ENCODE results near the gene ASCC3. TPM values are rescaled to one million over a fixed set of nuclear protein-coding genes. Genes with fewer than 3 reads are reported as not detected.

ASCC3 gene
- total and polyA plus RNA-seq, 7 donors, result 6.0 to 27.1 (median 22.4) TPM

DNA sequence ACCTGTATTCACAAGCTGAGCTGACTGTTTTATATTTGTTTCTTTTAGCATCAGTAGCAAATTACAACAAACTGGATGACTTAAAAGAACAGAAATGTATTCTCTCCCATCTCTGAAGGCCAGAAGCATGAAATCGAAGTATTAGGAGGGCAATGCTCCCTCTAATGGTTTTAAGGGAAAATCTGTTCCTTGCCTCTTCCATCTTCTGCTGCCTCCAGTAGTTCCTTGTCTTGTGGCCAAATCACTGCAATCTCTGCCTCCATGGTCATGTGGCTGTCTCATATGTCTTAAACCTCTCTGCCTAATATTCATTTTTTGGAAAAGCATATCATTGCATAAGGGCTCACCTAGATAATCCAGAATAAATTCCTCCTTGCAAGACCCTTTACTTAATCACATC, 25.2 kb upstream of the ASCC3 start:
- H3K27me3 ChIP-seq, result no peaks in the 10 kb centered on the region
- DNase-seq, result no peak
- H3K4me3 ChIP-seq, result no peak overlapping the region
- no peaks in the 10 kb centered on the region for H3K9me3 ChIP-seq
- TF ChIP-seq POLR2A (IDR thresholded peaks at IDR 0.05) (no peak), EP300 (IDR thresholded peaks at IDR 0.05) (no peak), POLR2AphosphoS5 (IDR thresholded peaks at IDR 0.05) (no peak)
- TF ChIP-seq, protein P1, sequence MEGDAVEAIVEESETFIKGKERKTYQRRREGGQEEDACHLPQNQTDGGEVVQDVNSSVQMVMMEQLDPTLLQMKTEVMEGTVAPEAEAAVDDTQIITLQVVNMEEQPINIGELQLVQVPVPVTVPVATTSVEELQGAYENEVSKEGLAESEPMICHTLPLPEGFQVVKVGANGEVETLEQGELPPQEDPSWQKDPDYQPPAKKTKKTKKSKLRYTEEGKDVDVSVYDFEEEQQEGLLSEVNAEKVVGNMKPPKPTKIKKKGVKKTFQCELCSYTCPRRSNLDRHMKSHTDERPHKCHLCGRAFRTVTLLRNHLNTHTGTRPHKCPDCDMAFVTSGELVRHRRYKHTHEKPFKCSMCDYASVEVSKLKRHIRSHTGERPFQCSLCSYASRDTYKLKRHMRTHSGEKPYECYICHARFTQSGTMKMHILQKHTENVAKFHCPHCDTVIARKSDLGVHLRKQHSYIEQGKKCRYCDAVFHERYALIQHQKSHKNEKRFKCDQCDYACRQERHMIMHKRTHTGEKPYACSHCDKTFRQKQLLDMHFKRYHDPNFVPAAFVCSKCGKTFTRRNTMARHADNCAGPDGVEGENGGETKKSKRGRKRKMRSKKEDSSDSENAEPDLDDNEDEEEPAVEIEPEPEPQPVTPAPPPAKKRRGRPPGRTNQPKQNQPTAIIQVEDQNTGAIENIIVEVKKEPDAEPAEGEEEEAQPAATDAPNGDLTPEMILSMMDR (IDR thresholded peaks at IDR 0.05), result no peak
- no peaks in the 10 kb centered on the region for H3K4me1 ChIP-seq
- WGBS, 2 donors, result 79 to 90% methylated on average over 1 of the region's 1 CpG
- H3K36me3 ChIP-seq, result no peaks in the 10 kb centered on the region
- no peak overlapping the region for H3K27ac ChIP-seq
- intact Hi-C loops (cut with DNase I), result no loop called here

DNA sequence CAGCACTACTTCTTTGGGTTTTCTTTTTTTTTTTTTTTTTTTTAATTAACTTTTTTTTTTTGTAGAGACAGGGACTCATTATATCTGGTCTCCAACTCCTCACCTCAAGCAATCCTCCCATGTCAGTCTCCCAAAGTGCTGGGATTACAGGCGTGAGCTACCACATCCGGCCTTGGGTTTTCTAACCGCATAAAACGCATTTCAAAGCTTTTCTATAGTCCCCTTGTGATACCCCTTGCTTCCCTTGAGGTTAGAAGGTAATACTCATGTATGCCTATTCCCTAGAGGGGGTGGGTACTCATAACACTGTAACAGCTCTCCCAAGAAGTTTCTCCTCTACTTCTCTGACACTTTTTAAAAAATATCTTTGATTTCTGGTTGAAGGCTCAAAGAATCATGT, 23.9 kb upstream of the ASCC3 start:
- no peak overlapping the region for H3K27ac ChIP-seq
- TF ChIP-seq, protein P1 (IDR thresholded peaks at IDR 0.05), result no peak
- TF ChIP-seq EP300 (IDR thresholded peaks at IDR 0.05) (no peak), POLR2AphosphoS5 (IDR thresholded peaks at IDR 0.05) (no peak), POLR2A (IDR thresholded peaks at IDR 0.05) (no peak)
- H3K4me3 ChIP-seq, result no peak overlapping the region
- intact Hi-C loops (cut with DNase I), result no loop called here
- no peaks in the 10 kb centered on the region for H3K9me3 ChIP-seq
- WGBS, 2 donors, result 85 to 92% methylated on average over 4 of the region's 4 CpGs
- no peaks in the 10 kb centered on the region for H3K36me3 ChIP-seq
- H3K4me1 ChIP-seq, result no peaks in the 10 kb centered on the region
- H3K27me3 ChIP-seq, result no peaks in the 10 kb centered on the region
- DNase-seq, result no peak

DNA sequence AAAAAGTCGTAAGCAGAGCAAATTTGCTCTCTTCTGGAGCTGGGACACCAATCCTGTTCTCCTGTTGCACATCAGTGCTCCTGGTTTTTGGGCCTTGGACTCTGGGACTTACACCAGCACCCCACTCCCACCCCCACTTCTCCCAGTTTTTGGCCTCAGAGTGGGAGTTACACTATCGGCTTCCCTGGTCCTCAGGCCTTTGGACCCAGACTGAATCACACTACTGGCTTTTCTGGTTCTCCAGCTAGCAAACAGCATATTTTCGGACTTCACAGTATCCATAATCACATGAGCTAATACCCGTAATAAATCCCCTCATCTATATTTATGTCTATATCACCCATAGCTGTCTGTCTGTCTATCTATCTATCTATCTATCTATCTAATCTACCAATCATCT, 23.2 kb upstream of the ASCC3 start:
- 61 to 74% methylated on average over 4 of the region's 4 CpGs for WGBS, 2 donors
- Histone ChIP-seq H3K4me3 (no peak overlapping the region), H3K9me3 (no peaks in the 10 kb centered on the region), H3K27ac (no peak overlapping the region), H3K27me3 (no peaks in the 10 kb centered on the region), H3K4me1 (no peaks in the 10 kb centered on the region), H3K36me3 (no peaks in the 10 kb centered on the region)
- intact Hi-C loops (cut with DNase I), result no loop called here
- no peak for DNase-seq
- TF ChIP-seq, protein P1 (IDR thresholded peaks at IDR 0.05), result no peak
- TF ChIP-seq EP300 (IDR thresholded peaks at IDR 0.05) (no peak), POLR2A (IDR thresholded peaks at IDR 0.05) (no peak), POLR2AphosphoS5 (IDR thresholded peaks at IDR 0.05) (no peak)

DNA sequence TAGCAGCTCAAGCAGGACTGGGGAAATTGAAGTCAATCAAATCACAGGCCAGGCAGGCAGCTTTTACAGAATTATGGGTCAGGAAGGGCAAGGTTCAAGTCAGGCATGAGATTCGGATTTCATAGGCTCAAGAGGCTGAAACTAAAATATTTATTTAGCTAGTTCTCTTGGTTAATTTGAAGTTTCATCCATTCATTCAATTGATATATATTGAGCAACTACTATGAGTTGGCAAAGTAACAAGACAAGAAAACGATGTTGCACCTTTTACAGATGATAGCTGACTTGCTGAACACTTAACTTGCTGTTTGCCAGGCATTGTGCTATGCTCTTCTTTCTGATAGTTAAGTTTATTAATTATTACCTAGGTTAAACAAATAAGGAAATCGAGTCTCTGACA, 20.5 kb upstream of the ASCC3 start:
- Histone ChIP-seq H3K27ac (no peak overlapping the region), H3K4me1 (no peaks in the 10 kb centered on the region), H3K9me3 (peaks cover 0 to 3% (median 0%) of the 10 kb centered on the region in 4 donors), H3K27me3 (no peaks in the 10 kb centered on the region), H3K4me3 (no peak overlapping the region), H3K36me3 (no peaks in the 10 kb centered on the region)
- TF ChIP-seq POLR2AphosphoS5 (IDR thresholded peaks at IDR 0.05), result no peak
- TF ChIP-seq, protein P1 (IDR thresholded peaks at IDR 0.05), result no peak
- no peak for TF ChIP-seq EP300 (IDR thresholded peaks at IDR 0.05)
- TF ChIP-seq POLR2A (IDR thresholded peaks at IDR 0.05), result no peak
- 9 to 51% methylated on average over 3 of the region's 3 CpGs for WGBS, 2 donors
- no peak for DNase-seq
- intact Hi-C loops (cut with DNase I), result no loop called here

DNA sequence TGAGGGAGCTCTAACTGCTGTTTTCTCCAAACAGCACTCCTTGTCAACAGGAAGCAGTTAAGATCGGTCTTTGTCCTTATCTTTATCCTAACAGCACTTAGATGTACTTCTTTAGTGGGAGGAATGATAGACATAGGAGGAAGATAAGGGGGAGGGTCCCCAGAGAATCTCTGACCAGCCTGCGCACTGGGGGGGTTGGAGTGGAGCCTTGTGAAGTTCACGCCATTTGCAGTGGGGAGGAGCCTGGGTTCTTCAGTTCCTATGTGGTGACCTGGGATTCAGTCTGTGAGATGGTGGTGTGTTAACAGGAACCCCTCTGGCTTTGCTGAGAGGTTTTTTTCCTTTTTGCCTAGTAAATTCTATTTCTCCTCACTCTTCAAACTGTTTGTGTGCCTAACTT, 18.1 kb upstream of the ASCC3 start:
- DNase-seq, result no peak
- H3K4me1 ChIP-seq, result no peaks in the 10 kb centered on the region
- intact Hi-C loops (cut with DNase I), result no loop called here
- H3K4me3 ChIP-seq, result no peak overlapping the region
- peaks cover 0 to 3% (median 0%) of the 10 kb centered on the region in 4 donors for H3K9me3 ChIP-seq
- no peaks in the 10 kb centered on the region for H3K36me3 ChIP-seq
- WGBS, 2 donors, result 87 to 89% methylated on average over 3 of the region's 3 CpGs
- no peaks in the 10 kb centered on the region for H3K27me3 ChIP-seq
- H3K27ac ChIP-seq, result no peak overlapping the region
- TF ChIP-seq POLR2A (IDR thresholded peaks at IDR 0.05), result no peak
